ENCODE results near the gene PLA2G10. TPM values are rescaled to one million over a fixed set of nuclear protein-coding genes. Genes with fewer than 3 reads are reported as not detected.
A peak's percentile ranks its signal among the peaks of the same experiment; 100 is the strongest.
"Not testable (repeated sequence)": the region's sequence is repeated elsewhere in the genome, so short reads cannot be mapped to it uniquely, and the experiment has no call there.

PLA2G10 gene
- total RNA-seq, 2 experiments from 2014 or later, result not detected

DNA sequence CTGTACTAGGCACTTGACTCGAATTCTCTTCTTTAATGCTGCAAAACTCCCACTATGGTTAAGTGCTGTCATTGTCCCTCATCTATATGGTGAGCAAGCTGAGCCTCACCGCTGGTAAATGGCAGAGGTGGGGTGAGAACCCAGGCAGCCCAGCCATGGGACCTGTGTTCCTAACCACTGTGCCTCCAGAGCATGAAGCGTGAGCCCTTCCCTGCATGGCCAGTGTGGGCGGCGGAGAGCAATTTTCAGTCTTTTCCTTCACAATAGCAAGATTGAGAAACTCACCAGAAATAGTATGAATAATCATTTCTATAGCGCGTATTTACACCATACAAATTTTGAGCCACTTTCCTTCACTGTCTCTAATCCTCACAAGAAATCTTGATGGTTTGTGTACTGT lies 52.2 kb downstream of the PLA2G10 start:
- ATAC-seq, result no peak
- peak overlapping the region; percentile 64 for H3K27ac Mint-ChIP-seq
- DNase-seq, result no peak
- POLR2A ChIA-PET, result interaction anchor here (1.0 to 1.4 kb wide), 2 partner anchors 8 to 12 kb away, joined by 3 to 6 read pairs; partner anchors contain the start of gene PARN
- H3K4me3 Mint-ChIP-seq, result no peak overlapping the region
- CTCF ChIA-PET, result no interaction called here
- H3K4me1 Mint-ChIP-seq (ENCODE audit: low read depth), result peaks cover 23% of the 10 kb centered on the region
- H3K36me3 Mint-ChIP-seq (ENCODE audit: low read depth), result peaks cover 23% of the 10 kb centered on the region
- no peaks in the 10 kb centered on the region for H3K9me3 Mint-ChIP-seq
- H3K27me3 Mint-ChIP-seq, result no peaks in the 10 kb centered on the region
- intact Hi-C loops (cut with micrococcal nuclease), result no loop called here
- TF ChIP-seq CTCF (IDR thresholded peaks at IDR 0.05), result no peak

GRCh38 chr16:14641206-14641605 lies 52.9 kb downstream of the PLA2G10 start:
- POLR2A ChIA-PET, result interaction anchor here (1.0 to 1.4 kb wide), 2 partner anchors 11 to 12 kb away, joined by 3 read pairs; partner anchors contain the start of gene PARN

GRCh38 chr16:14640538-14640937 lies 53.6 kb downstream of the PLA2G10 start:
- Mint-ChIP-seq H3K36me3 (ENCODE audit: low read depth) (peaks cover 26% of the 10 kb centered on the region), H3K27ac (peak overlapping the region; percentile 32), H3K9me3 (no peaks in the 10 kb centered on the region), H3K27me3 (no peaks in the 10 kb centered on the region), H3K4me1 (ENCODE audit: low read depth) (peaks cover 34% of the 10 kb centered on the region), H3K4me3 (no peak overlapping the region)
- CTCF ChIA-PET, result no interaction called here
- DNase-seq (no peak), ATAC-seq (no peak)
- intact Hi-C loops (cut with micrococcal nuclease), result no loop called here
- POLR2A ChIA-PET, result interaction anchor here (1.0 to 1.3 kb wide), 2 partner anchors 10 to 30 kb away, joined by 3 read pairs; partner anchors contain the start of gene PARN
- no peak for TF ChIP-seq CTCF (IDR thresholded peaks at IDR 0.05)

More at GRCh38 chr16:14641206-14641605, 52.9 kb downstream of the PLA2G10 start:
- CTCF ChIA-PET, result no interaction called here
- no peak for DNase-seq
- H3K36me3 Mint-ChIP-seq (ENCODE audit: low read depth), result peaks cover 22% of the 10 kb centered on the region
- H3K4me3 Mint-ChIP-seq, result no peak overlapping the region
- no peaks in the 10 kb centered on the region for H3K27me3 Mint-ChIP-seq
- no peaks in the 10 kb centered on the region for H3K9me3 Mint-ChIP-seq
- TF ChIP-seq CTCF (IDR thresholded peaks at IDR 0.05), result no peak
- ATAC-seq, result no peak
- H3K27ac Mint-ChIP-seq, result peak overlapping the region; percentile 32
- peaks cover 28% of the 10 kb centered on the region for H3K4me1 Mint-ChIP-seq (ENCODE audit: low read depth)
- intact Hi-C loops (cut with micrococcal nuclease), result no loop called here

GRCh38 chr16:14636951-14637240 lies 57.2 kb downstream of the PLA2G10 start:
- H3K27me3 Mint-ChIP-seq; DNase-seq; intact Hi-C loops (cut with micrococcal nuclease); H3K27ac Mint-ChIP-seq; H3K4me3 Mint-ChIP-seq; H3K9me3 Mint-ChIP-seq; POLR2A ChIA-PET; ATAC-seq: not testable (repeated sequence)
- Mint-ChIP-seq H3K4me1 (ENCODE audit: low read depth) (peaks cover 45% of the 10 kb centered on the region), H3K36me3 (ENCODE audit: low read depth) (peaks cover 29% of the 10 kb centered on the region)
- CTCF ChIA-PET, result interaction anchor here (0.6 kb wide), 1 partner anchor 23 kb away, joined by 3 read pairs; no protein-coding TSS in a partner anchor

DNA sequence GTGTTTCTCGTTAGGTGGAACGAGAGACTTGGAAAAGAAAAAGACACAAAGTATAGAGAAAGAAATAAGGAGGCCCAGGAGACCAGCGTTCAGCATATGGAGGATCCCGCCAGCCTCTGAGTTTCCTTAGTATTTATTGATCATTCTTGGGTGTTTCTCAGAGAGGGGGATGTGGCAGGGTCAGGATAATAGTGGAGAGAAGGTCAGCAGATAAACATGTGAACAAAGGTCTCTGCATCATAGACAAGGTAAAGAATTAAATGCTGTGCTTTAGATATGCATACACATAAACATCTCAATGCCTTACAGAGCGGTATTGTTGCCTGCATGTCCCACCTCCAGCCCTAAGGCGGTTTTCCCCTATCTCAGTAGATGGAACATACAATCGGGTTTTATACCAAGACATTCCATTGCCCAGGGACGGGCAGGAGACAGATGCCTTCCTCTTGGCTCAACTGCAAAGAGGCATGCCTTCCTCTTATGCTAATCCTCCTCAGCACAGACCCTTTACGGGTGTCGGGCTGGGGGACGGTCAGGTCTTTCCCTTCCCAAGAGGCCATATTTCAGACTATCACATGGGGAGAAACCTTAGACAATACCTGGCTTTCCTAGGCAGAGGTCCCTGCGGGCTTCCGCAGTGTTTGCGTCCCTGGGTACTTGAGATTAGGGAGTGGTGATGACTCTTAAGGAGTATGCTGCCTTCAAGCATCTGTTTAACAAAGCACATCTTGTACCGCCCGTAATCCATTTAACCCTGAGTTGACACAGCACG lies 57.7 kb downstream of the PLA2G10 start:
- Mint-ChIP-seq H3K36me3 (ENCODE audit: low read depth) (peaks cover 28% of the 10 kb centered on the region), H3K4me1 (ENCODE audit: low read depth) (peaks cover 47% of the 10 kb centered on the region), H3K27ac (peak overlapping the region; percentile 23)
- CTCF ChIA-PET; H3K9me3 Mint-ChIP-seq; ATAC-seq; H3K27me3 Mint-ChIP-seq; POLR2A ChIA-PET; DNase-seq; intact Hi-C loops (cut with micrococcal nuclease); H3K4me3 Mint-ChIP-seq: not testable (repeated sequence)
